H1 (cell line): ENCODE measurements around the gene IL9. TPM values are rescaled to one million over a fixed set of nuclear protein-coding genes. Genes with fewer than 3 reads are reported as not detected.

Experiments
- CTCF ChIA-PET: fragments of 300-600 bp; sonication (Branson Sonifier 250); formaldehyde crosslinking; loops from one replicate; lab custom pipeline; 2021; ENCODE audit not compliant: partially characterized antibody; lab: Charles Lee
- POLR2A ChIA-PET: fragments of 300-600 bp; sonication (Branson Sonifier 250); formaldehyde crosslinking; loops from one replicate; lab custom pipeline; 2021; ENCODE audit warnings: inconsistent platforms; ENCODE audit not compliant: partially characterized antibody; lab: Charles Lee
- DNase-seq, 2 experiments: peaks; one replicate each; pipeline versions ENCODE4 v3.0.0 to v3.0.0-alpha.2; 2010 to 2022; ENCODE audit warnings: low spot score in 2 of 2, low read depth in 1 of 2, mixed read lengths in 1 of 2
- FAIRE-seq: peaks from 2 replicates; lab custom pipeline; 2011; peaks lifted over from hg19 to GRCh38; lab: Jason Lieb, UNC
- H2AFZ ChIP-seq: 2 replicates; pipeline ENCODE4 v1.8.1; 2012; ENCODE audit warnings: low read length, inconsistent platforms
- H2AK5ac ChIP-seq: 2 replicates; pipeline ENCODE4 v1.6.1; 2013; ENCODE audit warnings: low read depth, low read length
- H2BK120ac ChIP-seq: replicated peaks from 2 replicates; pipeline ENCODE3; 2013; ENCODE audit warnings: low read depth, low read length, inconsistent platforms
- H2BK12ac ChIP-seq: 2 replicates; pipeline ENCODE4 v1.6.1; 2013; ENCODE audit warnings: low read depth, low read length
- H2BK15ac ChIP-seq: 2 replicates; pipeline ENCODE4 v1.6.1; 2013; ENCODE audit warnings: low read length
- H2BK20ac ChIP-seq: 2 replicates; pipeline ENCODE4 v1.6.1; 2013; ENCODE audit warnings: low read length
- H2BK5ac ChIP-seq: 2 replicates; pipeline ENCODE4 v1.6.1; 2013; ENCODE audit warnings: low read depth, low read length
- H3K14ac ChIP-seq: 2 replicates; pipeline ENCODE4 v1.6.1; 2013; ENCODE audit warnings: inconsistent platforms; ENCODE audit not compliant: insufficient read length
- H3K18ac ChIP-seq: 2 replicates; pipeline ENCODE4 v1.6.1; 2013; ENCODE audit warnings: low read length; ENCODE audit errors: extremely low read depth
- H3K23ac ChIP-seq: 2 replicates; pipeline ENCODE4 v1.6.1; 2013; ENCODE audit warnings: inconsistent platforms; ENCODE audit not compliant: insufficient read length
- H3K23me2 ChIP-seq: 2 replicates; pipeline ENCODE4 v1.6.1; 2013; ENCODE audit warnings: low read depth, low read length
- H3K27ac ChIP-seq: 2 replicates; pipeline ENCODE4 v1.6.1; 2011; ENCODE audit warnings: low read depth, low read length, inconsistent platforms
- H3K27me3 ChIP-seq, 4 experiments: replicated peaks in 1 of 4; 1 replicate in 1 of 4; 2 replicates in 3 of 4; pipeline versions ENCODE4 v1.6.1 to v1.8.1; 2011 to 2013; ENCODE audit warnings: low read length in 3 of 4, mild to moderate bottlenecking in 3 of 4, inconsistent platforms in 2 of 4, mixed read lengths in 2 of 4, moderate library complexity in 1 of 4; ENCODE audit not compliant: control insufficient read depth in 3 of 4, insufficient read depth in 3 of 4; ENCODE audit errors: extremely low read depth in 1 of 4
- H3K36me3 ChIP-seq, 4 experiments: 2 replicates each; pipeline versions ENCODE4 v1.6.1 to v1.8.1; 2011 to 2013; ENCODE audit warnings: mild to moderate bottlenecking in 4 of 4, low read length in 3 of 4, moderate library complexity in 2 of 4, control low read depth in 1 of 4, inconsistent platforms in 1 of 4; ENCODE audit not compliant: insufficient read depth in 4 of 4, control insufficient read depth in 2 of 4
- H3K4ac ChIP-seq: replicated peaks from 2 replicates; pipeline ENCODE3; 2013; ENCODE audit warnings: low read length, low read depth, mixed read lengths, inconsistent platforms; ENCODE audit not compliant: insufficient read length
- H3K4me1 ChIP-seq, 4 experiments: replicated peaks in 1 of 4; 1 replicate in 1 of 4; 2 replicates in 3 of 4; pipeline versions ENCODE4 v1.6.1 to v1.8.1; 2011 to 2013; ENCODE audit warnings: low read length in 3 of 4, inconsistent platforms in 2 of 4, mixed read lengths in 1 of 4; ENCODE audit not compliant: insufficient read depth in 4 of 4, control insufficient read depth in 3 of 4
- H3K4me2 ChIP-seq, 2 experiments: 2 replicates each; pipeline versions ENCODE4 v1.6.1 to v1.8.1; 2011 to 2013; ENCODE audit warnings: low read depth in 2 of 2, low read length in 2 of 2, control low read depth in 1 of 2, inconsistent platforms in 1 of 2, mild to moderate bottlenecking in 1 of 2; ENCODE audit not compliant: insufficient read depth in 1 of 2
- H3K4me3 ChIP-seq, 4 experiments: fragments of 200-600, 300-600 bp in 1 of 4; sonication (generic), shearing (Covaris generic), sonication (Bioruptor Twin) in 1 of 4; 2 replicates each; pipeline versions ENCODE4 v1.5.1 to v1.8.1; 2011 to 2016; ENCODE audit warnings: low read length in 4 of 4, low read depth in 3 of 4, control low read depth in 2 of 4, inconsistent platforms in 2 of 4, mild to moderate bottlenecking in 2 of 4, mixed read lengths in 1 of 4, moderate library complexity in 1 of 4; ENCODE audit not compliant: insufficient read depth in 2 of 4; ENCODE audit errors: extremely low read depth in 1 of 4
- H3K56ac ChIP-seq: replicated peaks from 2 replicates; pipeline ENCODE3; 2013; ENCODE audit warnings: low read depth, mild to moderate bottlenecking, mixed read lengths, low read length, inconsistent platforms; ENCODE audit not compliant: insufficient read length
- H3K79me1 ChIP-seq: 2 replicates; pipeline ENCODE4 v1.6.1; 2013; ENCODE audit warnings: low read depth, low read length, control low read depth
- H3K79me2 ChIP-seq, 2 experiments: 2 replicates each; pipeline versions ENCODE4 v1.6.1 to v1.8.1; 2012 to 2013; ENCODE audit warnings: low read length in 2 of 2, mild to moderate bottlenecking in 2 of 2, inconsistent platforms in 1 of 2; ENCODE audit not compliant: insufficient read depth in 2 of 2, control insufficient read depth in 1 of 2
- H3K9ac ChIP-seq, 4 experiments: replicated peaks in 1 of 4; 1 replicate in 1 of 4; 2 replicates in 3 of 4; pipeline versions ENCODE4 v1.6.1 to v1.8.1; 2011 to 2013; ENCODE audit warnings: low read depth in 3 of 4, low read length in 3 of 4, control low read depth in 2 of 4, mild to moderate bottlenecking in 2 of 4, moderate library complexity in 2 of 4, inconsistent platforms in 1 of 4; ENCODE audit errors: extremely low read depth in 1 of 4
- H3K9me3 ChIP-seq, 2 experiments: 2 replicates each; pipeline versions ENCODE4 v1.6.1 to v1.8.1; 2012 to 2013; ENCODE audit warnings: mild to moderate bottlenecking in 2 of 2, moderate library complexity in 2 of 2, control low read depth in 1 of 2, inconsistent platforms in 1 of 2, low read depth in 1 of 2, low read length in 1 of 2, mixed read lengths in 1 of 2; ENCODE audit not compliant: insufficient read depth in 2 of 2
- H4K20me1 ChIP-seq, 2 experiments: replicated peaks in 1 of 2; 2 replicates each; pipeline versions ENCODE3 to v1.8.1; 2011 to 2013; ENCODE audit warnings: inconsistent platforms in 2 of 2, low read length in 2 of 2, mild to moderate bottlenecking in 1 of 2; ENCODE audit not compliant: insufficient read depth in 2 of 2, control insufficient read depth in 1 of 2
- H4K5ac ChIP-seq: 2 replicates; pipeline ENCODE4 v1.6.1; 2013; ENCODE audit warnings: low read length, low read depth, mixed read lengths, inconsistent platforms; ENCODE audit not compliant: insufficient read length
- H4K8ac ChIP-seq: 2 replicates; pipeline ENCODE4 v1.8.0; 2013; ENCODE audit warnings: mild to moderate bottlenecking, moderate library complexity, low read length, inconsistent platforms; ENCODE audit not compliant: insufficient read depth; ENCODE audit errors: extremely low read depth
- H4K91ac ChIP-seq: replicated peaks from 2 replicates; pipeline ENCODE3; 2013; ENCODE audit warnings: low read length, mixed read lengths, inconsistent platforms; ENCODE audit not compliant: insufficient read length
- BACH1 ChIP-seq: IDR thresholded peaks from 2 replicates; pipeline ENCODE4 v1.6.1; 2012; ENCODE audit warnings: low read length, improper control_type of control experiment
- CHD2 ChIP-seq: IDR thresholded peaks from 2 replicates; pipeline ENCODE4 v1.6.1; 2012; ENCODE audit warnings: low read length, improper control_type of control experiment
- MAFK ChIP-seq: IDR thresholded peaks from 2 replicates; pipeline ENCODE4 v1.6.1; 2012; ENCODE audit warnings: low read depth, mild to moderate bottlenecking, improper control_type of control experiment, low read length
- MAX ChIP-seq: IDR thresholded peaks from 2 replicates; pipeline ENCODE4 v1.6.1; 2012; ENCODE audit warnings: inconsistent platforms
- PHF8 ChIP-seq: fragments of 200-600 bp; sonication (generic); conservative IDR thresholded peaks from 2 replicates; pipeline ENCODE4 v1.7.1; 2012; ENCODE audit warnings: low read depth, mild to moderate bottlenecking, inconsistent platforms, low read length, moderate library complexity
- POLR2A ChIP-seq, 2 experiments: IDR thresholded peaks; 1 replicate in 1 of 2; 2 replicates in 1 of 2; pipeline ENCODE4 v1.6.1; 2011; ENCODE audit warnings: low read depth in 2 of 2, low read length in 2 of 2, mild to moderate bottlenecking in 2 of 2; ENCODE audit errors: control extremely low read depth in 1 of 2
- RNF2 ChIP-seq: fragments of 200-900, 300-1000 bp; sonication (generic); IDR thresholded peaks from 2 replicates; pipeline ENCODE4 v1.7.1; 2016; ENCODE audit warnings: borderline replicate concordance, low read depth, mild to moderate bottlenecking, antibody characterized with exemption, low read length; ENCODE audit not compliant: poor library complexity, severe bottlenecking; ENCODE audit errors: missing control alignments
- SIX5 ChIP-seq: IDR thresholded peaks from 2 replicates; pipeline ENCODE4 v1.6.1; 2011; ENCODE audit warnings: mild to moderate bottlenecking, low read depth, low read length
- SRF ChIP-seq: IDR thresholded peaks from 2 replicates; pipeline ENCODE4 v1.6.1; 2011; ENCODE audit warnings: mild to moderate bottlenecking, low read depth, low read length, moderate library complexity
- SUZ12 ChIP-seq: fragments of 200-600 bp; sonication (generic); IDR thresholded peaks from 2 replicates; pipeline ENCODE4 v1.6.1; 2012; ENCODE audit warnings: mild to moderate bottlenecking, inconsistent platforms, low read length, moderate library complexity, mixed read lengths
- TBP ChIP-seq: IDR thresholded peaks from 2 replicates; pipeline ENCODE4 v1.6.1; 2011; ENCODE audit warnings: low read depth, low read length, improper control_type of control experiment
- TEAD4 ChIP-seq: IDR thresholded peaks from 2 replicates; pipeline ENCODE4 v1.6.1; 2012; ENCODE audit warnings: low read depth, low read length, inconsistent platforms, mixed read lengths
- USF2 ChIP-seq: IDR thresholded peaks from 2 replicates; pipeline ENCODE4 v1.6.1; 2011; ENCODE audit warnings: low read length, improper control_type of control experiment
- YY1 ChIP-seq: IDR thresholded peaks from 2 replicates; pipeline ENCODE4 v1.6.1; 2011; ENCODE audit warnings: low read depth, mild to moderate bottlenecking, low read length
- WGBS, 2 experiments: shearing (Covaris generic) in 1 of 2; methylation state at CpG; one replicate each; pipeline versions ENCODE4 v1.1.6 to v1.1.7; 2013 to 2015; ENCODE audit warnings: low lambda C conversion rate in 2 of 2, mixed read lengths in 2 of 2, inconsistent platforms in 1 of 2, low coverage in 1 of 2, missing lambda C conversion rate in 1 of 2; ENCODE audit not compliant: insufficient replicate concordance in 2 of 2, insufficient coverage in 1 of 2, insufficient read length in 1 of 2; ENCODE audit errors: extremely low coverage in 1 of 2, missing lambda C conversion rate in 1 of 2; 5-methylcytosine and 5-hydroxymethylcytosine counted together
- polyA plus RNA-seq, 7 experiments: library from polyadenylated mRNA; depleted of rRNA in 3 of 7; stranded (reverse) in 5 of 7; unstranded in 2 of 7; fragments of >200 nt in 5 of 7; fragments of 200-250 nt in 2 of 7; gene quantifications; 1 replicate in 5 of 7; 2 replicates in 1 of 7; 4 replicates in 1 of 7; pipeline versions ENCODE4 v1.2.1 to v1.2.3, GENCODE V29; 2011 to 2013; ENCODE audit warnings: missing spikeins in 2 of 7, mixed read lengths in 2 of 7
- total RNA-seq: library from RNA; stranded (reverse); fragmentation: NEBNext Ultra II Directional; extraction: Animal tissue kit (Norgen Biotek cat#: 25700); gene quantifications from 2 replicates; pipeline ENCODE4 v1.2.1, GENCODE V29; 2021

Gene IL9
- total and polyA plus RNA-seq, 2 of the 8 experiments (the other 6 are each of a cell fraction or from before 2014, with no cell fraction given): not detected

- CTCF ChIA-PET: interaction anchor here (0.6 to 5.3 kb wide), 19 partner anchors 8 to 484 kb away, joined by 3 to 37 read pairs (median 4); partner anchors contain the start of genes SLC25A48 and TRPC7
- H3K14ac ChIP-seq: no peak overlapping the region
- no peak overlapping the region for H4K91ac ChIP-seq
- H3K23ac ChIP-seq: no peak overlapping the region
- FAIRE-seq (no peak), DNase-seq (no peak)
- no peak overlapping the region for H3K9ac ChIP-seq
- peaks cover 3 to 5% (median 4%) of the 10 kb centered on the region in 4 experiments; a peak in 6 of 7 replicates for H3K4me1 ChIP-seq
- no peaks in the 10 kb centered on the region for H3K79me2 ChIP-seq
- no peaks in the 10 kb centered on the region for H3K9me3 ChIP-seq
- no peak overlapping the region for H3K18ac ChIP-seq
- H3K36me3 ChIP-seq: no peaks in the 10 kb centered on the region
- H3K27ac ChIP-seq: no peak overlapping the region
- 0 out of 2 replicates have a peak overlapping the region, but pooled peaks have one; percentile 26 for H2BK20ac ChIP-seq
- no peak overlapping the region for H3K4me2 ChIP-seq
- no peaks in the 10 kb centered on the region for H3K27me3 ChIP-seq
- H2AK5ac ChIP-seq: no peak overlapping the region
- H2BK120ac ChIP-seq: no peak overlapping the region
- H3K4ac ChIP-seq: no peak overlapping the region
- no peak overlapping the region for H3K4me3 ChIP-seq
- POLR2A ChIA-PET: interaction anchor here (0.8 to 1.1 kb wide), 2 partner anchors 25 to 158 kb away, joined by 3 to 4 read pairs; no protein-coding TSS in a partner anchor
- no peak overlapping the region for H2AFZ ChIP-seq
- H3K56ac ChIP-seq: no peak overlapping the region
- no peak overlapping the region for H2BK5ac ChIP-seq
- no peaks in the 10 kb centered on the region for H4K20me1 ChIP-seq
- no peak overlapping the region for H4K8ac ChIP-seq
- 87% methylated on average over 4 of the region's 4 CpGs; no CpG with 5 or more reads in 1 of the 2 experiments for WGBS, 2 experiments
- no peaks in the 10 kb centered on the region for H3K79me1 ChIP-seq
- no peak overlapping the region for H2BK12ac ChIP-seq
- no peak overlapping the region for H4K5ac ChIP-seq
- no peaks in the 10 kb centered on the region; the same call in 1 of the 2 replicates for H3K23me2 ChIP-seq
- no peak overlapping the region for H2BK15ac ChIP-seq
- no peak for TF ChIP-seq TBP
- TF ChIP-seq BACH1: no peak
- no peak for TF ChIP-seq YY1
- no peak for TF ChIP-seq USF2
- no peak for TF ChIP-seq CHD2
- TF ChIP-seq MAFK: no peak
- TF ChIP-seq PHF8: no peak
- no peak for TF ChIP-seq SUZ12
- TF ChIP-seq POLR2A (IDR thresholded peaks at IDR 0.05; ENCODE audit: control extremely low read depth in 1 of 2, low read depth in 2 of 2, low read length in 2 of 2): no peak
- TF ChIP-seq SRF: no peak
- no peak for TF ChIP-seq RNF2
- no peak for TF ChIP-seq TEAD4
- no peak for TF ChIP-seq SIX5
- TF ChIP-seq MAX: no peak
Measured at GRCh38 chr5:135881244-135881643, 14.4 kb downstream of the IL9 start.
